Measurements from ENCODE around the gene LRRFIP2. TPM values are rescaled to one million over a fixed set of nuclear protein-coding genes. Genes with fewer than 3 reads are reported as not detected.

Gene LRRFIP2
- total and polyA plus RNA-seq, 2 of the 8 experiments (the other 6 are each of a cell fraction or from before 2014, with no cell fraction given): 8.8 to 25.6 TPM

- no peak overlapping the region for H3K4me2 ChIP-seq (ENCODE audit: insufficient read depth in 1 of 2, low read depth in 2 of 2, low read length in 2 of 2)
- no peak for TF ChIP-seq GABPA (IDR thresholded peaks at IDR 0.05; ENCODE audit: borderline replicate concordance, insufficient read depth, low read length)
- TF ChIP-seq NRF1 (IDR thresholded peaks at IDR 0.05; ENCODE audit: low read depth, low read length): no peak
- TF ChIP-seq SUZ12 (IDR thresholded peaks at IDR 0.05; ENCODE audit: low read length): no peak
- TF ChIP-seq CHD1 (IDR thresholded peaks at IDR 0.05; ENCODE audit: low read depth, low read length): no peak
- no peak for TF ChIP-seq KDM1A (IDR thresholded peaks at IDR 0.05; ENCODE audit: borderline replicate concordance, low read length)
- H3K4ac ChIP-seq (replicated peaks; ENCODE audit: insufficient read length, low read depth, low read length): no peak overlapping the region
- H2AFZ ChIP-seq (ENCODE audit: low read length): no peak overlapping the region
- no peaks in the 10 kb centered on the region for H3K27me3 ChIP-seq (replicated peaks in 1 of 4; ENCODE audit: control insufficient read depth in 3 of 4, extremely low read depth in 1 of 4, insufficient read depth in 3 of 4, low read length in 3 of 4)
- H4K8ac ChIP-seq (ENCODE audit: extremely low read depth, insufficient read depth, low read length): no peak overlapping the region
- ChIA-PET CTCF (ENCODE audit: partially characterized antibody) (no interaction called here), POLR2A (ENCODE audit: partially characterized antibody) (no interaction called here)
- no peaks in the 10 kb centered on the region for H3K79me1 ChIP-seq (ENCODE audit: low read depth, low read length)
- no peaks in the 10 kb centered on the region; a peak in 1 of 8 replicates for H3K36me3 ChIP-seq (ENCODE audit: control insufficient read depth in 2 of 4, insufficient read depth in 4 of 4, low read length in 3 of 4)
- no peak for FAIRE-seq
- no peak overlapping the region for H2BK12ac ChIP-seq (ENCODE audit: low read depth, low read length)
- no peak overlapping the region for H3K27ac ChIP-seq (ENCODE audit: low read depth, low read length)
- 89% methylated on average over 2 of the region's 2 CpGs; no CpG with 5 or more reads in 1 of the 2 experiments for WGBS, 2 experiments (ENCODE audit: extremely low coverage in 1 of 2, insufficient coverage in 1 of 2, insufficient read length in 1 of 2, insufficient replicate concordance in 2 of 2, low coverage in 1 of 2, low lambda C conversion rate in 2 of 2, missing lambda C conversion rate in 1 of 2)
- no peaks in the 10 kb centered on the region for H3K23me2 ChIP-seq (ENCODE audit: low read depth, low read length)
- no peak overlapping the region for H3K14ac ChIP-seq (ENCODE audit: insufficient read length)
- no peak overlapping the region for H4K91ac ChIP-seq (replicated peaks; ENCODE audit: insufficient read length, low read length)
- no peak for DNase-seq (ENCODE audit: low read depth in 1 of 2, low spot score in 2 of 2)
- H3K4me1 ChIP-seq (replicated peaks in 1 of 4; ENCODE audit: control insufficient read depth in 3 of 4, insufficient read depth in 4 of 4, low read length in 3 of 4): no peaks in the 10 kb centered on the region
- no peak overlapping the region for H3K18ac ChIP-seq (ENCODE audit: extremely low read depth, low read length)
- H4K20me1 ChIP-seq (replicated peaks in 1 of 2; ENCODE audit: control insufficient read depth in 1 of 2, insufficient read depth in 2 of 2, low read length in 2 of 2): no peaks in the 10 kb centered on the region
- no peak overlapping the region for H4K5ac ChIP-seq (ENCODE audit: insufficient read length, low read depth, low read length)
- H3K9ac ChIP-seq (replicated peaks in 1 of 4; ENCODE audit: extremely low read depth in 1 of 4, low read depth in 3 of 4, low read length in 3 of 4): no peak overlapping the region
- no peak overlapping the region for H2BK5ac ChIP-seq (ENCODE audit: low read depth, low read length)
- no peak overlapping the region for H2BK120ac ChIP-seq (replicated peaks; ENCODE audit: low read depth, low read length)
- no peak overlapping the region for H3K23ac ChIP-seq (ENCODE audit: insufficient read length)
- H2BK20ac ChIP-seq (ENCODE audit: low read length): no peak overlapping the region
- H3K4me3 ChIP-seq (ENCODE audit: extremely low read depth in 1 of 4, insufficient read depth in 2 of 4, low read depth in 3 of 4, low read length in 4 of 4): no peak overlapping the region
- H3K9me3 ChIP-seq (ENCODE audit: insufficient read depth in 2 of 2, low read depth in 1 of 2, low read length in 1 of 2): no peaks in the 10 kb centered on the region
- no peaks in the 10 kb centered on the region for H3K79me2 ChIP-seq (ENCODE audit: control insufficient read depth in 1 of 2, insufficient read depth in 2 of 2, low read length in 2 of 2)
- H2BK15ac ChIP-seq (ENCODE audit: low read length): no peak overlapping the region
- no peak overlapping the region for H2AK5ac ChIP-seq (ENCODE audit: low read depth, low read length)
- no peak overlapping the region for H3K56ac ChIP-seq (replicated peaks; ENCODE audit: insufficient read length, low read depth, low read length)
Observed at GRCh38 chr3:37111199-37111598, 63.2 kb downstream of the LRRFIP2 start.
